ENCODE measurements around the gene KRTAP5-4.

DNA sequence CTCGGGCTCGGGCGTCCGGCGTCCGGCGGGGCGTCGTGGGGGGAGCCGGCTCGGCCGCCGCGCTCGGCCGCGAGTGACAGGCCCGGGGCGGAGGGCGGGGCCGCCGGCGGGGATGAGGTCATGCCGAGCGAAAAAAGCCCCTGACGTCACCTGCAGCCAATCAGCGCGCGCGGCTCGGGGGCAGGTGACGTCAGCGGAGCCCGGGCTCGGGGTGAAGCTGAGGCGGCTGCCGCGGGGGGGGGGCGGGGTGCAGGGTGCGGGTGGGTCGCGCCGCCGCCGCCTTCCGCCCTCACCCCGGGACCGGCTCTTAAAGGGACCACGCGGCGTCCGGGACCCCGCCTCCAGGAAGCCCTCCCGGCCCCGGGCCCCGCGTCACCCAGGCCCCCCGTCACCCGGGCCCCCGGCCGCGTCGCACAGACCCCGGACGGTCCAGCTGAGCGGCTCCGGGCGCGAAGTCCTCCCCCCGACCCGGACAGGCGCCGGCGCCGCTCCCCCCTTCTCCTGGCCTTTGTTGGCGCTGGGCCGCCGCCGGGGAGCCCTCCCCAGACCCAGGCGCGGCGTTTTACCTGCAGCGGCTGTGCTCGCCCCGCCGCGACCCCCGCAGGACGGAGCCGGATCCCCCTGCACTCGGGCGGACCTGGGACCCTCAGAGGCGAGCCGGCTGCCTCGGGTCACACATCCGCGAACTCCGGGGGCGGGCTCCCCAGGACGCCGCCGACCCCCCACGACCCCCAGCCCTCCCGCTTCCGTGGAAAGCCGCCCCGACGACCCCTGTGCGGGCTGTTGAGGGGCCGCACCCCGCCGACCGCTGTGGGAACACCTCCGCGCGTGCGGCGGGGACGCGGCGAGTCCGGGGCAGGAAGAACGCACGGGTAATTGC lies 49.5 kb downstream of the KRTAP5-4 start, which contains the start of gene DUSP8:
- no peak for TF ChIP-seq SIN3A (IDR thresholded peaks at IDR 0.05; ENCODE audit: borderline replicate concordance, insufficient read depth, low read length)
- TF ChIP-seq TAF1 (IDR thresholded peaks at IDR 0.05; ENCODE audit: borderline replicate concordance, insufficient read depth, low read length), result no peak
